Esophagus muscularis mucosa (tissue), 4 donors: ENCODE measurements around the gene CXCR4. TPM values are rescaled to one million over a fixed set of nuclear protein-coding genes. Genes with fewer than 3 reads are reported as not detected.

ENCODE experiments used
- DNase-seq: peaks from one replicate; pipeline ENCODE4 v3.0.0-alpha.2; 2017; ENCODE audit errors: extremely low spot score
- H3K27ac ChIP-seq, 4 donors: fragments of 200-600 bp; sonication (generic); replicated peaks in 1 of 4; 1 replicate in 3 of 4; 2 replicates in 1 of 4; pipeline ENCODE4 v1.5.1; 2016 to 2019; ENCODE audit warnings: mild to moderate bottlenecking in 1 of 4
- H3K27me3 ChIP-seq, 4 donors: fragments of 200-600 bp; sonication (generic); one replicate each; pipeline versions ENCODE4 v1.5.1 to v1.6.0; 2016 to 2019
- H3K36me3 ChIP-seq, 4 donors: fragments of 200-600 bp; sonication (generic); one replicate each; pipeline ENCODE4 v1.5.1; 2016 to 2019
- H3K4me1 ChIP-seq, 4 donors: fragments of 200-600 bp; sonication (generic); one replicate each; pipeline ENCODE4 v1.5.1; 2016 to 2019
- H3K4me3 ChIP-seq, 4 donors: fragments of 200-600 bp; sonication (generic); 1 replicate in 2 of 4; 2 replicates in 2 of 4; pipeline ENCODE4 v1.5.1; 2016 to 2019; ENCODE audit warnings: mild to moderate bottlenecking in 4 of 4, moderate library complexity in 1 of 4
- H3K9me3 ChIP-seq, 4 donors: fragments of 200-600 bp; sonication (generic); 1 replicate in 3 of 4; 2 replicates in 1 of 4; pipeline ENCODE4 v1.5.1; 2016 to 2019
- CTCF ChIP-seq, 3 experiments: fragments of 200-600 bp in 2 of 3; fragments of 450-650 bp in 1 of 3; sonication (generic) in 2 of 3; IDR thresholded peaks; one replicate each; pipeline ENCODE4 v1.5.1; 2017 to 2019; ENCODE audit warnings: antibody characterized with exemption in 3 of 3, mild to moderate bottlenecking in 2 of 3, moderate library complexity in 1 of 3
- EP300 ChIP-seq: sonication (generic); formaldehyde crosslinking; IDR thresholded peaks from one replicate; pipeline ENCODE4 v1.6.1; 2017; ENCODE audit warnings: antibody characterized with exemption
- POLR2A ChIP-seq: fragments of 450-650 bp; IDR thresholded peaks from one replicate; pipeline ENCODE4 v1.6.1; 2017; ENCODE audit warnings: antibody characterized with exemption, moderate library complexity, mild to moderate bottlenecking, low read depth
- POLR2AphosphoS5 ChIP-seq, 2 donors: sonication (generic); formaldehyde crosslinking; IDR thresholded peaks; one replicate each; pipeline ENCODE4 v1.6.1; 2017; ENCODE audit warnings: antibody characterized with exemption in 2 of 2
- WGBS: methylation state at CpG from one replicate; pipeline ENCODE4 v1.1.5; 2018; 5-methylcytosine and 5-hydroxymethylcytosine counted together
- intact Hi-C: fragments of 100-400 bp; cut with DNase I; formaldehyde crosslinking; loops from one replicate; pipeline ENCODE4 v1.15.1; 2023
- total RNA-seq, 4 donors: library from RNA; depleted of rRNA; stranded (reverse); fragments of >200 nt; gene quantifications; one replicate each; pipeline versions ENCODE4 v1.1.0 to v1.2.1, GENCODE V29; 2016

The CXCR4 gene
- total RNA-seq, 4 donors from 2014 or later = 4.2 to 11.8 (median 5.6) TPM

DNA sequence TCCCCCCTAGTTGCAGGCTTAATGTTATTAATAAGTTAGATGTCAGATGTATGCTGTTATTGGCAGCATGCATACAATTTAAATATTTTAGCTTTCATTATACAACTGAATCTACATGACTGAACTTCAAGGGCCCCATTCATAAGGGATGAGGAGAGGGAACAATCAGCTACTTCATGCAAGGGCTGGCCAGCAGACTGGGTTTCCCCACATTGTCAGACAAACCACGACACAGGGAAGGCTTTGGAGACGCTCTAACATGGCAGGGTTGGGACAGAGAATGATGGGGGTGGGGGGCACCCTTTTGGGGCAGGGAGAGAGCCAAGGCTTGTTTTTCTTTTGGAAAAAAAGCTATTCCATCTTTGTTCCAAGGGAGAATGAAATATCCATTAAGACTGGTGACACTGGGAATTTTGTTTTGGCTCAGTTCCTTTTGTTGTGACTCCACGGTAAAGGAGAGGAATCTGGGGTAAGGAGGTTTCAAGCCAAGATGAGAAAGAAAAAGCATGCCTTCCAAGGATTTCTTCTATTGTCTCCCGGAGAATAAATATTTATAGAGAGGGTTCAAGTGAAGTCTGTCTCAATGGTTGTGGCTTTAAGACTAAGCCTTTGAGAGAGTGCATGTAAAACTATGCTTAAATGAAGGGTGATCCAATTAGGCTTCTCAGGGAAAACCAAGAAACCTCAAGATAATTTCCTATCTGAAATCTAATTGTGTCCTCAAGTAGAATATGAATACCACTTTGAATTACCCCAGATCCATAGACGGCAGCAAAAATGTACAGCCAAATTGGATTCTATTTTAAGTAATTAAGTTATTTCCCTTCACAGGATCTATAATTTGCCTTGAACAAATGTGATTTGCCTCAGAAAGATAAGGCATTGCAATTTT, 5.4 kb downstream of the CXCR4 start:
- Histone ChIP-seq H3K36me3 (no peaks in the 10 kb centered on the region), H3K4me1 (peaks cover 13 to 41% (median 36%) of the 10 kb centered on the region in 4 donors), H3K27me3 (peaks cover 0 to 28% (median 2%) of the 10 kb centered on the region in 4 donors), H3K4me3 (no peak overlapping the region), H3K27ac (no peak overlapping the region), H3K9me3 (no peaks in the 10 kb centered on the region)
- 27% methylated on average over 5 of the region's 5 CpGs for WGBS
- no peak for DNase-seq
- TF ChIP-seq POLR2AphosphoS5 (IDR thresholded peaks at IDR 0.05) (no peak), POLR2A (no peak), CTCF (IDR thresholded peaks at IDR 0.05) (no peak), EP300 (no peak)
- intact Hi-C loops = loop anchor here (10.0 kb wide), 1 partner anchor 188 kb away; no protein-coding TSS in a partner anchor

DNA sequence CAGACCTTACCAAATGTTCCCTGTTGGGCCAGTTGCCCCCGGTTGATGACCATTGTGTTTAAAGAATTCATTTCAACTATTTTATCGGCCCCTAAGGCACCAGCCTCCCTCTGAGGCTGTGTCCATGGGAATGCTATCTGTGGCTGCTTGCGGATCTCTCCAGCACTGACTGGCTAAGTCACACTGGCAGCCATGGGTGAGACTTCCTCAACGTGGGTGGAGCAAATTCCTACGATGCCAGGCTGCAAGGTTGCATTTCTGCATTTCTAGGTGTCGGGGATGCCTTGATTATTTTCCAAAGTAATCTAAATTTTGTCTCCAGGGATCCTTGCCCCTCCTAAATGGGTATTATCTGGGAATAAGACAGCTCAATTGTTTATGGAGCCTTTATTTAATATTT, 6.2 kb downstream of the CXCR4 start:
- Histone ChIP-seq H3K27me3 (peaks cover 0 to 19% (median 0%) of the 10 kb centered on the region in 4 donors), H3K4me1 (peaks cover 5 to 33% (median 28%) of the 10 kb centered on the region in 4 donors), H3K27ac (no peak overlapping the region), H3K9me3 (no peaks in the 10 kb centered on the region), H3K36me3 (no peaks in the 10 kb centered on the region), H3K4me3 (no peak overlapping the region)
- DNase-seq = no peak
- 80% methylated on average over 6 of the region's 6 CpGs for WGBS
- intact Hi-C loops = loop anchor here (10.0 kb wide), 1 partner anchor 187 kb away; no protein-coding TSS in a partner anchor
- TF ChIP-seq POLR2A = no peak
- no peak for TF ChIP-seq EP300
- no peak for TF ChIP-seq CTCF (IDR thresholded peaks at IDR 0.05)
- no peak for TF ChIP-seq POLR2AphosphoS5 (IDR thresholded peaks at IDR 0.05)

- DNase-seq = no peak
- 86% methylated on average over 1 of the region's 1 CpG for whole genome bisulfite sequencing
- Histone ChIP-seq H3K9me3 (no peaks in the 10 kb centered on the region), H3K27ac (no peak overlapping the region), H3K27me3 (peaks cover 0 to 9% (median 0%) of the 10 kb centered on the region in 4 donors), H3K4me1 (peaks cover 0 to 21% (median 16%) of the 10 kb centered on the region in 4 donors), H3K4me3 (no peak overlapping the region), H3K36me3 (no peaks in the 10 kb centered on the region)
- intact Hi-C loops = loop anchor here (10.0 kb wide), 1 partner anchor 186 kb away; no protein-coding TSS in a partner anchor
- TF ChIP-seq POLR2AphosphoS5 (IDR thresholded peaks at IDR 0.05) (no peak), EP300 (no peak), CTCF (IDR thresholded peaks at IDR 0.05) (no peak), POLR2A (no peak)
Observed at GRCh38 chr2:136110526-136110925, 7.4 kb downstream of the CXCR4 start.

GRCh38 chr2:136108463-136108862, 9.5 kb downstream of the CXCR4 start:
- 70% methylated on average over 3 of the region's 3 CpGs for WGBS
- TF ChIP-seq CTCF (IDR thresholded peaks at IDR 0.05) (no peak), POLR2AphosphoS5 (IDR thresholded peaks at IDR 0.05) (no peak), POLR2A (no peak), EP300 (no peak)
- peaks cover 0 to 17% (median 14%) of the 10 kb centered on the region in 4 donors for H3K4me1 ChIP-seq
- no peaks in the 10 kb centered on the region for H3K36me3 ChIP-seq
- no peaks in the 10 kb centered on the region for H3K27me3 ChIP-seq
- H3K9me3 ChIP-seq = no peaks in the 10 kb centered on the region
- intact Hi-C loops = no loop called here
- DNase-seq = no peak
- no peak overlapping the region for H3K27ac ChIP-seq
- no peak overlapping the region for H3K4me3 ChIP-seq
